GM18508 (cell line): ENCODE data around the gene DUSP22.

Source experiments
- ATAC-seq: cut with Tn5 transposase; IDR thresholded peaks from one replicate; pipeline ENCODE4 v1.9.1; 2021; ENCODE audit warnings: moderate number of reproducible peaks; ENCODE audit not compliant: insufficient read depth, unreplicated experiment

Gene DUSP22

GRCh38 chr6:296151-297122, 4.2 kb downstream of the DUSP22 start:
- peak; percentile 16 for ATAC-seq

GRCh38 chr6:297571-298232, 5.4 kb downstream of the DUSP22 start:
- ATAC-seq = no peak

- no peak for ATAC-seq
Measured at GRCh38 chr6:298233-299103, 6.2 kb downstream of the DUSP22 start.

DNA sequence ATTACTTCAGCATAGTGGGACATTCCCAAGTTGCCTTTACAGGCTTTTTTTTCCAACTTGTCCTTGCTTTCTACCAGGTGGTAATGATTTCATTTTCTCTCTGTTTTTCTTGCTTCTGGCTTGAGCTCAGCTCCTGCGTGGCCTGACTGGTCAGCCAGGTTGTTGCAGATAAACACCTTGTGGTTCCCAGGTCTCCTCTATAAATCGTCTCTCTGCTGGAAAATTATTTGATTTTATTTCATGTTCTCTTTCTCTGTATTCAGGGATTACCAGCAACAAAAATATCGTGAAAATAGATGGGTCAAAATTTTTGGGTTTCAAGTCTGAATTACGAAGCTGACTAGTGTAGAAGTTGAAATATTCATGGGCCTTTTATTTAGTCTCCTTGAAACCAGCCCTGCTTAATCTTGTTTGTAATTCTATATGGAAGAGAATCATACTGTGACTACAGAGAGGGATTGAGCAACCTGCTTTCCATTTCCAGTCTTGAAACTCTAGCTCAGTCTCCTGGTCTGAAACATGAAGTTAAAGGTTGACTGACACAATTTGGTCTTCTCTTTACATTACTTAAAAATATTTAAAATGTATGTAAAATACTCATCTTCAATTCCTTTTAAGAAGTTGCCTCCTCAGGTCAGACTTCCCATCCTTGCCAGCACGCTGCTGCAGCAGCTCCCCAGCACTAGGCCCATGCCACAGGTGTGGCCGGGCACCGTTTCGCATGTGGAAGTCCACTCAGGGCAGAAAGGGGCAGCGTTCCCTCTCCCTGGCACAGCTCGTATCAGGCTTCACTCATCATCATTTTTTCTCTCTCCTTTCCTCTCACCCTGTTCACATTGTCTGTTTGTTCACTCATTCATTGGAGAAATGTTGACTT, 7.1 kb downstream of the DUSP22 start:
- ATAC-seq = no peak

- no peak for ATAC-seq
Measured at GRCh38 chr6:300026-300425, 7.7 kb downstream of the DUSP22 start.

- no peak for ATAC-seq
Measured at GRCh38 chr6:300494-301198, 8.4 kb downstream of the DUSP22 start.

DNA sequence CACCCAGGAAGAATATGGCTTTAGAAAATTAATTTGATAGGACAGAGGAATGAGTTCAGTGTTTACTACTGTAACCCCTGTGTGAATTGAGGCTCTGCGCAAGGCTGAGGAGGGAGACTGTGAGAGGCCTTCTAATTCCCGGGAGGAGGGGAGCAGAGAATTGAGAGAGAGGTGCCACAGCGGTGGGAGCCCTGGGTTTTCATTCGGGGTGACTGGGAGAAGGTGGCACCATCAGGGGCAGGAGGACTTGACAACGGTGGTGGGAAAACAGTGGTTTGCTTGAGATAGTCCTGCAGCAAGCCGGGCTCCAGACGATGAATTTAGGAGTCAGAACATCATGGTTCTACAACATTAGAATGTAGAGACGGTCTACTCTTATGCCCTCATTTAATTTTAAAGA, 9.2 kb downstream of the DUSP22 start:
- no peak for ATAC-seq

GRCh38 chr6:301929-302705, 9.8 kb downstream of the DUSP22 start:
- no peak for ATAC-seq

- no peak for ATAC-seq
Measured at GRCh38 chr6:302760-303159, 10.5 kb downstream of the DUSP22 start.

GRCh38 chr6:303263-303662, 11.0 kb downstream of the DUSP22 start:
- ATAC-seq = no peak

DNA sequence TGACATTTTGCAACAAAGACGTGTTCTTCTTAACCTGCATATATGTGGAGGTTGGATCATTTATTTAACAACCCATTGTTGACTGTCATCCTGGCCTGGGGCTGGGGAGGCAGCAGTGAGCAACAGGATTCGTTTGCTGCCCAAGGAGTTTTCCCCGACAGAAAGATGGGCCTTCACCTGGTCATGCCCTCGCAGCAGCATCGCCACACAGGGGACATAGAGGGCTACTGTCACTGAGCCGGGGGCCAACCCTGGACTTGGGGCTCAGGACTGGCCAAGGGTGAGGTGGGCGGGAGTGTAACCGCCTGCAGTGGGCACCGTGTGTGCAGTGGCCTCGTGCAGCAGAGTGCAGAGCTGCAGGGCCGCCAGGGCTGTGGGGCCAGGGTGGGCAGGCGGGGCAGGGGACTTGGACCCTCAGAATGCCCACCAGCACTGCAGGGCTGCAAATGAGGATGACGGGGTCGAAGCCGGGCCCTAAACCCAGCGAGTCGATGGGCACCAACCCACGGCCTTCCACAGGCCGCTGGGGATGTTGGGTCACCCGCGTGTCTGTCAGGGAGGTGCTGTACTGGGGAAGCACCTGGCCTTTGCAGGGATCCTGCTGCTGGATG, 11.8 kb downstream of the DUSP22 start:
- ATAC-seq = no peak

GRCh38 chr6:304833-305370, 12.6 kb downstream of the DUSP22 start:
- ATAC-seq = no peak

GRCh38 chr6:305371-306206, 13.3 kb downstream of the DUSP22 start:
- ATAC-seq = peak; percentile 89

- ATAC-seq = no peak
Measured at GRCh38 chr6:306641-307061, 14.4 kb downstream of the DUSP22 start.

DNA sequence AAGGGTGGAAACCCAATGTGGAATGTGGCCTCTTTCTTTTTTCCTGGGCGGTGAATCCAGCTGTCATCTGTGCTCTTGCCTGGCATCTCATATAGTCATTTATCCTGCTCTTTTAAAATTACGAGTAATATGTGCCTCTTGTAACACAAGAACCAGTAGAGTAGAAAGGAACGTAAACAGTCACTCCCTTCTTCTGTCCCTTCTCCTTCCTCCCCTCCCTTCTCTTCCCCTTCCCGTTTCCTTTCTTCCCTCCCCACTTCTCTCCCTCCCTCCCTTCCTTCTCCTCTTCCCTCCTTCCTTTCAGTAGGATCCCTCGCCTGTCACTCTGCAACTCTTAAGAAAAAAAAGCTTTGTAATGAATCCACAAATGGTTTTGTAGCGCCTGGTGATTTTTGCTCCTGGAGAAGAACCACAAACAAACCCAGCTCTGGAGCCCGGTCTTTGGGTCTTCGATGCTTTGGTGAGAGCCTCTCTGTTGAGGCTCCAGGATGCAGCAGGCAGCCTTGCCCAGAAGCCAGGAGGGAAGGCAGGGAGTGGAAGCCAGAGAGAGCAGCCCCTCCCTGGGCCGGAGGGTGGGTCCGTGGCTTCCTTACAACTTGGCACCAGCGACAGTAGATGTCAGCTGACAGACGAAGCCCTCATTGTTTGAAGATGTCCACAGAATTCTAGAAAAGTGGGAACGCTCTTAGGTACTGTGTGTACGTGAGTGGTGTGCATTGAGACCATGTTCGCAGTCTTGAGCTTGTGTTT, 15.0 kb downstream of the DUSP22 start:
- ATAC-seq = no peak

- ATAC-seq = no peak
Measured at GRCh38 chr6:307874-308273, 15.6 kb downstream of the DUSP22 start.
